PC-9 (cell line): Measurements from ENCODE around the gene CYP11A1.

Experiments used
- EZH2 ChIP-seq: fragments of 200-600 bp; sonication (generic); IDR thresholded peaks from 2 replicates; pipeline ENCODE4 v1.8.0; 2017; ENCODE audit warnings: antibody characterized with exemption, low read depth
- TF ChIP-seq, protein P1 (sequence below): fragments of 200-600 bp; sonication (generic); conservative IDR thresholded peaks from 2 replicates; pipeline ENCODE4 v1.6.1; 2017; ENCODE audit warnings: mixed run types, antibody characterized with exemption, mild to moderate bottlenecking, moderate library complexity

DNA sequence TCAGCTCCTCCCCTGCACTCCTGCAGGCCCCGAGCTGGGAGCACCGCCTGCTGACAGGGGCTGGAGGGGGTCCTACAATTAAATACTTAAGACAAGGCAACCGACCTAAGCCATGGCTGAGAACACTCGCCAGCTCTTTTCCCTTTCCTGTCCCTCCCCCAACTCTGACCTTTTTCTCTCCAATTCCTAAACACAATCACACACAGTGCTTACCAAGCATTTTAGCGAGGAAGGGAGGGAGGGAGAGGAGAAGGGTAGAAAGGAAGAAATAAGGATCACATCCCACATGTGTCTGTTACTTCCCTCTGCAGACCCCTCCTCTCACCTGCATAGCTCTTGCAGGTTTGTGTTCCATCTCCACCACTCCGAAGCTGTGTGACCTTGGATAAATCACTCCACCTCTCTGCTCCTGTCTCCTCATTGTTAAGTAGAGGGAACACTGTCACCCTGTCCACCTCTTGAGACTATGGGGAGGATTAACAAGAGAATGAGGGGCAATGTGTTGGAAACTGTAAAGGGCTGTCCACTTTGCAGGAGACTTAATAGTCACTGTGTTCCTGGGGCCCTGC, 63.6 kb downstream of the CYP11A1 start:
- TF ChIP-seq, protein P1, sequence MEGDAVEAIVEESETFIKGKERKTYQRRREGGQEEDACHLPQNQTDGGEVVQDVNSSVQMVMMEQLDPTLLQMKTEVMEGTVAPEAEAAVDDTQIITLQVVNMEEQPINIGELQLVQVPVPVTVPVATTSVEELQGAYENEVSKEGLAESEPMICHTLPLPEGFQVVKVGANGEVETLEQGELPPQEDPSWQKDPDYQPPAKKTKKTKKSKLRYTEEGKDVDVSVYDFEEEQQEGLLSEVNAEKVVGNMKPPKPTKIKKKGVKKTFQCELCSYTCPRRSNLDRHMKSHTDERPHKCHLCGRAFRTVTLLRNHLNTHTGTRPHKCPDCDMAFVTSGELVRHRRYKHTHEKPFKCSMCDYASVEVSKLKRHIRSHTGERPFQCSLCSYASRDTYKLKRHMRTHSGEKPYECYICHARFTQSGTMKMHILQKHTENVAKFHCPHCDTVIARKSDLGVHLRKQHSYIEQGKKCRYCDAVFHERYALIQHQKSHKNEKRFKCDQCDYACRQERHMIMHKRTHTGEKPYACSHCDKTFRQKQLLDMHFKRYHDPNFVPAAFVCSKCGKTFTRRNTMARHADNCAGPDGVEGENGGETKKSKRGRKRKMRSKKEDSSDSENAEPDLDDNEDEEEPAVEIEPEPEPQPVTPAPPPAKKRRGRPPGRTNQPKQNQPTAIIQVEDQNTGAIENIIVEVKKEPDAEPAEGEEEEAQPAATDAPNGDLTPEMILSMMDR: no peak
- TF ChIP-seq EZH2: no peak
